GM12801 (cell line): ENCODE measurements around the gene NFIA.

Experiments used
- CTCF ChIP-seq: IDR thresholded peaks from one replicate; pipeline ENCODE4 v1.5.1; 2011; ENCODE audit warnings: control low read depth; ENCODE audit not compliant: insufficient read length; ENCODE audit errors: extremely low read depth

The NFIA gene

DNA sequence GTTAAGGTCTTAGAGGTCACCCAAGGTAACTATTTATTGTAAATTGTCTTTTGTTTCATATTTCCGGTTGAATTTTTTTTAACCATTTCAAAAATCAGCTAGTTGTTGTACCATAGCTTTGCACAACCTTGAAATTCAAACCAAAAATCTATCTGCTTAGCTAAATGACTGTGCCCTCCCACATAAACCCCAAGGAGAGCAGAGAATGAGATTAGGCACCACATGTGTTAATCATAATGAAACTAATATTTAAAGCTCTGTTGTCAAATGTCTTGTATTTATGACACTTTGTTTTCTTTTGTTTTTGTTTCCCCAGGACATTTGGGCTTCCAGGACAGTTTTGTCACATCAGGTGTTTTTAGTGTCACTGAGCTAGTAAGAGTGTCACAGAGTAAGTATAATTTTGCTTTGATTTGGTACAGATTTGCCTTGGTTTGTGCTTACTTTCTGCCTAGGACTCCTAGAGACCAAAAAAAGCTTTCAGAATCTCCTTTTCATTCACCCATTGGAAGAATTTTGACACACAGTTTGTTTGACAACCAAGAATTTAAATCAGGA is 249.9 kb downstream of the NFIA start:
- TF ChIP-seq CTCF, result no peak

GRCh38 chr1:61332796-61333195 is 250.4 kb downstream of the NFIA start:
- TF ChIP-seq CTCF, result no peak

DNA sequence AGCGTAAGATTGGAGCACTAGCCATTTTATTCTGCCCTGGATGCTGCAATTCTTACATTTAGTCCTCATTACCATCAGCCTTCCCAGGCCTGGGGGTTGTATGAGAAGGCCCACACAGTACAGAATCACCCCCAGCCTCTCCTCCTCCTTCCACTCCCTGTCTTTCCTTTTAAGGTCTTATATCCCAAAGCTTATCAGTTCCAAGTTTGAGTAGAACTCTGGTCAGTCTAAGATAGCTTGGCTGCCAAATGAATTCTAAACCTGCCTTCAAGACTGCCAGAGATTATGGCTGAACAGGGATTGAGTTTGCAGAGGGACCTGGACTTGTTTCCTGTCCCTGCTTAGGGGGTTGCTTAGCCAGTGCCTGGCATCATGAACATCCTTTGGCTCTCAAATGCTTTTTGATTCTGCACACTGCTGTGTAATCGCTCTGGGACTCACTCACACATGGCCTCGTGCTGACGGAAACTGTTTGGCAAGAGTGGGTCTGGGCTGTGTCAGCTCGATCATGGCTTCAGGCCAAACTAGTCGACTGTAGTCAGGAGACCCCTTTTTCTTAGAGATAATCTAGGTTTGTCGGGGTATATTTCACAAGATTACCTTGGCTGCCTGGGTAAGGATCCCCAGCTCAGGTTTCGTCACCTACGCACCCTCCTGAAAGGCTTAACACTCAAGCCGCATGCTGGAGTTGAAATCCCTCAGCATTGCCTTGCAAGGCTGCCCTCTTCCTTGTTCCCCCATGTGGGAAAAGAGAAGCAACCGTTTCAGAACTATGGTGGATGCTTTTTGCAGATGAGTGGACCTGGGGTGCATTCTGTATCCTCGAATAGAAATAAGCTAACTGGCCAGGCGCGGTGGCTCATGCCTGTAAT is 252.6 kb downstream of the NFIA start:
- TF ChIP-seq CTCF, result no peak

DNA sequence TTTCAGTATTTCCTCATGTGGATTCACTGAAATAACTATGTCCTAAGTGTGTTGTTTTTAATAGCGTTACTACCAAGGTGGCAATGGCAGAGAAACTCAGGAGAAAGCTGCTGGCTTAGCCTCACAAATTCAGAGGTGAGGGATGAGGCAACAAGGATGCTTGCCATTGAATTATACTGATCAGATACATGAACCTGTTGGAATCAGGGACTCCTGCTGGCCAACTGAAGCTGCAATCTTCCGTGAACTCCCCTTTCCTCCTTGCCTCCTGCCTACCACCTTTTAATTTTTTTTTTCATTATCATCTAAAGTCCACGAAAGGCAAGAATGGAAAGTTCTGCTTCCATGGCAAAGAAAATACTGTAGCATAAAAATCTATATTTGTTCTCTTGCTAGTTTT is 254.7 kb downstream of the NFIA start:
- TF ChIP-seq CTCF, result no peak

- no peak for TF ChIP-seq CTCF
These were observed 255.1 kb downstream of the NFIA start for GRCh38 chr1:61337441-61337951.

GRCh38 chr1:61337981-61338848 is 255.9 kb downstream of the NFIA start:
- no peak for TF ChIP-seq CTCF

GRCh38 chr1:61338899-61339298 is 256.5 kb downstream of the NFIA start:
- no peak for TF ChIP-seq CTCF
